HG03460 (cell line): Measurements from ENCODE around the gene ILK.

Source experiments
- ATAC-seq: cut with Tn5 transposase; IDR thresholded peaks from one replicate; pipeline ENCODE4 v1.9.1; 2021; ENCODE audit not compliant: unreplicated experiment

The ILK gene

DNA sequence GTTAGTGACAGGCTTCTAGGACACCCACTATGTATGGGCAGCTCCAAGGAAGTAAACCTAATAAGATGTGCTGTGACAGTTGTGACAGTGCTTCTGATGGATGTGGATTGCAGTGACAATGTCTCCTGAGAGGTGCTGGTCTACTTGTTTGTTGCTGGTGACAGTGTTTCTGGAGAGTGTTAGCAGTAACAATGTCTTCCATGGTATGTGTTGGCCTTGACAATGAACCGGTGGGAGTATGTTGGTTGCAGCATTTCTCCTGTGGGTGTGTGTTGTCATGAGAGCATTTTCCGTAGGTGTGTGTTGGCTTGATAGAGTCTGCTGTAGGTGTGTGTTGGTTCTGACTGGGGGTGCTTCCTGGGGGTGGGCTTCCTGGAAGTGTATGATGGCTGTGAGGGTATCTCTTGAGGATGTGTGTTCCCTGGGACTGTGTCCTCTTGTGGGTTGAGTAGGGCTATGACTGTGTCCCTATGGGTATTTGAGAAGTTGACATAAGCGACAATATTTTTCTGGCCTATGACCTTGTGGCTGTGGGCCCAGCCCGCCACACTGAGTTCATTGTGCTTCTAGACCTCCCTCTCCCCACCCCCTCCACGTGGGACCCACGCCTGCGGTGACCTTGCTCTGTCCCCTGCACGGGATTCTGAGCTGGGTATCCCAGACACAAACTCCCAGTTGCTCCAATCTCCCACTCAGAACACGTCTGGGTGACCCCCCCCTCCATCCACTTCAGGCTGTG, 50.9 kb downstream of the ILK start:
- no peak for ATAC-seq

DNA sequence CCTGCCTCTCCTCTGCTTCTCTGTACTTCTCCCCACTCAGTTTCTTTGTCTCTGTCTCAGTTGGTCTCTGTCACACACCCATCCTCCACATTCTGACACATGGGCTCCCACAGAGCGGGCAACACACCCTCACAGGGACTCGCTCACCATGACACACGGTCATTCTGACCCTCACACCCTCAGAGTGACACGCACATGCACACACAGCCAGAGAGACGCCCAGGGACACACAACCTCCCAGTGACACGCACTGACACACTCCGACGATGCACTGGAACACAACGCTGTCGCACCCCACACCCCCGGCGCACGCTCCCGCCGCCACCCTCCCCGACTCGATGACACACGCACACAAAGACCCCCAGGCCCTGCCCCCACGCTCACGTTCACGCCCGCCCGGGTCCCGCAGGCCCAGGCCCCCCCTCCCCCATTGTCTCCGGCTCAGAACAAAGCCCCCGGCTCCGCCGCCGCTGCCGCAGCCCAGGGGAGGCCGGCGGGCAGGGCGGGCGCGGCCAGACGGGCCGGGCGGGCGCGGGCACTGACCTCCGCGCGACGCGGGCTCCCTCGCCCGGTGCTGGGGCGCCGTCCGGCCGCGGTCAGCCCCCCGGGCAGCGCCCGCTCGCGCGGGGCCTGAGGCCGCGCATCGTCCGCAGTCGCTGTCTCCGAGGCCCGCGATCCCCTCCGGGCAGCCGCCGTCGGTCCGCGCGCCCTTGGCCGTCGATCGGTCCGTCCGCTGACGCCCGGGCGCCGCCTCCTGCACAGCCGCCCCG, 51.6 kb downstream of the ILK start:
- no peak for ATAC-seq

DNA sequence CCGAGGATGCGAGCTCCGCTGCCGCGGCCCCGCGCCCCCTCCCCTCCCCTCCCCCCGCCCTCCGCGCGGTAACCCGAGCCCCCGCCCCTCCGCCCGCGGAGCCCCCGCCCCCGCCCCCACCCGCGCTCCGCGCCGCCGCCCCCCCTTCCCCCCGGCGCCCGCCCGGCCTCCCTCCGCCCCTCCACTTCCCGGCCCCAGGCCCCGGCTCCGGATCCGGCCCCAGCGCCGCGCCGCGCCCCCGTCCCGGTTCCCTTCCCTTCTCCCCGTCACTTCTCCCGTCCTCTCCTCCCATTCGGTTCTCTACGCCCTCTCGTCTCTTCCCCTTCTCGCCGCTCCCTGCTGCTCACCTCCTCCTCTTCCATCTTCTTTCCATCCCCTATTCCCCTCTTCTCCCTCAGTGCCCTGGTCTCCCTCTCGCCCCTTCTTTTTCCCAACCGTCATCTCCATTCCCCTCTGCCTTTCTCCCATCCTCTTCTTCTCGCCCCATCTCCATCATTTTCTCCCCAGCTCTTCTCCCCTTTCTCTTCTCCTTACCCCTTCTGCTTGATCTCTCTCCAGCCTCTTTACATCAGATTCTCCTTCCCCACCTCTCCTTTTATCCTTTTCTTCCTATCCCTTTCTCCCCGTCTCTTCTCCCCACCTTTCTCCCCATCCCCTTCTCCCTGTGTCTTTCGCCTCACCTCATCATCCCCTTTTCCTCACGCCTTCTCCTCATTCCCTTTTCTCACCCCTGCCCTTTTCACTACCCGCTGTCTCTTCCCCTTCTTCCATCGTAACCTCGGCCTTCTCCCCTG, 52.4 kb downstream of the ILK start, which contains the start of gene DCHS1:
TSS of gene DCHS1 (minus strand) at position 20 of the 794 bp plus-strand sequence. CDS start 14,196 bp downstream, outside the sequence.
- ATAC-seq: no peak

DNA sequence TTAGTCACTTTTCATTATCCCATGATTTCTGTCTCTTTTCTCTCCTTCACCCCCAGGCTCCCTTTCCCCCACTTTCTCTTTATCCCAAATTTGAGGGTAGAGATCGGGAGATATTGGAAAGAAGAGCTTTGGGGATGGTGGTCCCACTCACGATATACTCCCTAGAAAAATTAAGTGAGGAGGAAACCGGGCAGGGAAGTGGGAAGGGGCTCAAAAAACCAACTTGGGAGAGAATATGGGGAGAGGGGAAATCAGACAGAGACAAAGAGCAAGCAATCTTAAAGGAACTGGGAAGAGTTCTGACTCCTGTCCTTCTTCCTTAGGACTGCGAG, 53.0 kb downstream of the ILK start:
- no peak for ATAC-seq

DNA sequence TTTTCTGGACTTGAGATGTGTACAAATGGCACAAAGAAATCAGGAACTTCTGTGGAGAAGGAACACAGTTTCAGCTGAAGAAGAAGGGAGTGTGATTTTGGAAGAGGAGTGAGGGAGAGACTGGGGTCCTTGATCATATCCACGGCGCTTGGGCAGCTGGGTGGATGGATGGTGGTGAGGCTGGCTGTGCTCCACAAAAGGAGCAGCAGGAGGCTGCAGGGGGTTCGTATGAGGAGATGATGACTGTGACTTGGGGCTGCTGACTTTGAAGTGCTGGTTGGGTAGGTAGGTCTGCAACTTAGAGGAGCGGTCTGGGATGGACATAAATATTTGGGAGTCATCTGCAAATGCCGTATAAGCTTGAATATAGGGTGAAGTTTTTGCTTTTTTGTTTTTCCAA, 53.4 kb downstream of the ILK start:
- no peak for ATAC-seq

DNA sequence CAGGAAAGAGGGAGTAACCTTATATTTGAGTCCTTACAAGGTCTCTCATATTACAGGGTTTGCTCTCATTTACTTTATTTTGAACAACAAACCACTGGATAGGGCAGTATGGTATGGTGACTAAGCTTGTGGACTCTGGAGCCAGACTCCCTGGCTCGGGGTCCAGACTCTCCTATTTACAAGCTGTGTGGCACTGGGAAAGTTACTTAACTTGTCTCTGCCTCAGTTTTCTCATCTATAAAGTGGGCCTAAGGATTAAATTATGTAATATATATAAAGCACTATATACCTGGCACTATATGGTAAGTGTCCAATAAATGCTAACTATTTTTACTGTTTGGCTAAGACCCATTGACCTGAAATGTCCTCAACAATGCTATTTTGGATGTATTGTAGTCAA, 53.8 kb downstream of the ILK start:
- no peak for ATAC-seq

DNA sequence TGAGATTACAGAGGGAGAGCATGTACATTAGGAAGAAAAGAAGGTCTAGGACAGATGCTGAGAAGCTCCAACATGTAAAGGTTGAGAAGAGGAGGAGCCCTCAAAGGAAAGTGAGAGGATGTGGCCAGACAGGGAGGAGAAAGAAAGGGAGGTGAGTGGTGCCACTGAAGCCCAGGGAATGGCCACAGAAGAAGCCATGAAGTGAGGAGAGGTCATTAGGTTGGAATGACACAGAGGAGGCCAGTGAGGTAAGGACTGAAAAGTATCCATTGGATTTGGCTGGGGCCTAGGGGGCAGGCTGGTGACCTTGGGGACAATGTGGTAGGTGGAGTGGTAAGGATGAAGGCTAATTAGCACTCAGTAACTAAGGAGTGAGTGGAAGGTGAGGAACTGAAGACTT, 55.1 kb downstream of the ILK start:
- ATAC-seq: no peak
